IMR-90 (cell line): Measurements from ENCODE around the gene COQ10A. TPM values are rescaled to one million over a fixed set of nuclear protein-coding genes. Genes with fewer than 3 reads are reported as not detected.

Source experiments
- ATAC-seq: fragments of 200-7000 bp; cut with Tn5 transposase; 2 replicates; pipeline ENCODE4 v1.9.1; 2020; ENCODE audit warnings: low read depth, mild to moderate bottlenecking, moderate library complexity
- BruUV-seq: library from RNA; stranded (reverse); fragments of 400-500 nt; replicated peaks from 2 replicates; lab custom pipeline; 2021; lab: Mats Ljungman, UMichigan
- CTCF ChIA-PET: fragments of 300-600 bp; formaldehyde crosslinking; extraction: SDS; loops from one replicate; lab custom pipeline; 2021; ENCODE audit warnings: antibody characterized with exemption; lab: Yijun Ruan, JAX
- POLR2A ChIA-PET: fragments of 300-600 bp; sonication (Branson Sonifier 250); formaldehyde crosslinking; loops from one replicate; lab custom pipeline; 2022; ENCODE audit warnings: antibody characterized with exemption; ENCODE audit not compliant: unreplicated experiment; lab: Charles Lee
- DNase-seq: peaks from one replicate; pipeline ENCODE4 v3.0.0; 2013
- H2AFZ ChIP-seq: replicated peaks from 2 replicates; pipeline ENCODE3; 2013; ENCODE audit warnings: low read length, mild to moderate bottlenecking; ENCODE audit not compliant: poor library complexity
- H2AK5ac ChIP-seq: 2 replicates; pipeline ENCODE4 v1.6.1; 2013; ENCODE audit warnings: low read depth, low read length, inconsistent platforms
- H2AK9ac ChIP-seq: replicated peaks from 2 replicates; pipeline ENCODE3; 2013; ENCODE audit warnings: mild to moderate bottlenecking, low read depth, low read length, moderate library complexity; ENCODE audit not compliant: poor library complexity
- H2BK120ac ChIP-seq: 2 replicates; pipeline ENCODE4 v1.6.1; 2013; ENCODE audit warnings: low read depth, low read length, inconsistent platforms
- H2BK15ac ChIP-seq: 3 replicates; pipeline ENCODE4 v1.6.1; 2013; ENCODE audit warnings: low read depth, low read length, inconsistent platforms
- H2BK20ac ChIP-seq: 2 replicates; pipeline ENCODE4 v1.6.1; 2013; ENCODE audit warnings: low read depth, mild to moderate bottlenecking, inconsistent platforms, low read length, moderate library complexity
- H2BK5ac ChIP-seq: 2 replicates; pipeline ENCODE4 v1.6.1; 2013; ENCODE audit warnings: mild to moderate bottlenecking, low read depth, low read length, inconsistent platforms; ENCODE audit not compliant: poor library complexity, severe bottlenecking
- H3K14ac ChIP-seq: replicated peaks from 2 replicates; pipeline ENCODE4 v1.6.1; 2013; ENCODE audit warnings: low read depth, low read length, inconsistent platforms
- H3K18ac ChIP-seq: 2 replicates; pipeline ENCODE4 v1.6.1; 2013; ENCODE audit warnings: low read depth, low read length, control low read depth
- H3K23ac ChIP-seq: 2 replicates; pipeline ENCODE4 v1.6.1; 2013; ENCODE audit warnings: low read depth, low read length, inconsistent platforms
- H3K27ac ChIP-seq: 2 replicates; pipeline ENCODE4 v1.5.1; 2013; ENCODE audit warnings: mild to moderate bottlenecking, control low read depth, low read length; ENCODE audit not compliant: insufficient read depth
- H3K27me3 ChIP-seq: 2 replicates; pipeline ENCODE4 v1.6.1; 2013; ENCODE audit warnings: low read length; ENCODE audit not compliant: control insufficient read depth, insufficient read depth
- H3K36me3 ChIP-seq: 2 replicates; pipeline ENCODE4 v1.6.1; 2013; ENCODE audit warnings: low read length, mixed read lengths; ENCODE audit not compliant: control insufficient read depth, insufficient read depth
- H3K4ac ChIP-seq: 2 replicates; pipeline ENCODE4 v1.6.1; 2013; ENCODE audit warnings: low read depth, low read length, inconsistent platforms
- H3K4me1 ChIP-seq: 2 replicates; pipeline ENCODE4 v1.6.1; 2013; ENCODE audit warnings: low read length, mixed read lengths; ENCODE audit not compliant: control insufficient read depth, insufficient read depth
- H3K4me2 ChIP-seq: 2 replicates; pipeline ENCODE4 v1.6.1; 2013; ENCODE audit warnings: low read depth, mild to moderate bottlenecking, control low read depth, low read length, moderate library complexity
- H3K4me3 ChIP-seq: 2 replicates; pipeline ENCODE4 v1.5.1; 2013; ENCODE audit warnings: low read depth, mild to moderate bottlenecking, control low read depth, low read length, moderate library complexity; ENCODE audit not compliant: insufficient read depth
- H3K56ac ChIP-seq: 2 replicates; pipeline ENCODE4 v1.6.1; 2013; ENCODE audit warnings: low read length, inconsistent platforms; ENCODE audit not compliant: insufficient read depth; ENCODE audit errors: extremely low read depth
- H3K79me1 ChIP-seq, 2 experiments: 2 replicates each; pipeline ENCODE4 v1.6.1; 2013; ENCODE audit warnings: low read length in 2 of 2, inconsistent platforms in 1 of 2, low read depth in 1 of 2
- H3K9ac ChIP-seq: 2 replicates; pipeline ENCODE4 v1.6.1; 2013; ENCODE audit warnings: low read depth, low read length, control low read depth
- H3K9me1 ChIP-seq: 2 replicates; pipeline ENCODE4 v1.6.1; 2013; ENCODE audit warnings: low read length, inconsistent platforms; ENCODE audit not compliant: insufficient read depth
- H3K9me3 ChIP-seq: 2 replicates; pipeline ENCODE4 v1.6.1; 2013; ENCODE audit warnings: low read length; ENCODE audit not compliant: control insufficient read depth, insufficient read depth
- H4K20me1 ChIP-seq: 2 replicates; pipeline ENCODE4 v1.6.1; 2013; ENCODE audit warnings: low read length, inconsistent platforms; ENCODE audit not compliant: insufficient read depth
- H4K5ac ChIP-seq: 2 replicates; pipeline ENCODE4 v1.6.1; 2013; ENCODE audit warnings: mild to moderate bottlenecking, low read depth, low read length, control low read depth
- H4K8ac ChIP-seq, 2 experiments: 2 replicates each; pipeline ENCODE4 v1.6.1; 2013; ENCODE audit warnings: low read depth in 2 of 2, low read length in 2 of 2, control low read depth in 1 of 2, inconsistent platforms in 1 of 2
- H4K91ac ChIP-seq: 2 replicates; pipeline ENCODE4 v1.6.1; 2013; ENCODE audit warnings: low read depth, low read length, inconsistent platforms; ENCODE audit not compliant: insufficient read depth
- BHLHE40 ChIP-seq: fragments of 150-350 bp; IDR thresholded peaks from 2 replicates; pipeline ENCODE4 v1.6.1; 2016; ENCODE audit warnings: mild to moderate bottlenecking, low read depth, low read length
- CHD1 ChIP-seq: IDR thresholded peaks from 2 replicates; pipeline ENCODE4 v1.6.1; 2012; ENCODE audit warnings: low read depth, low read length, improper control_type of control experiment
- MAFK ChIP-seq: IDR thresholded peaks from 2 replicates; pipeline ENCODE4 v1.6.1; 2012; ENCODE audit warnings: low read depth, low read length, improper control_type of control experiment
- NFE2L2 ChIP-seq: fragments of 150-350 bp; IDR thresholded peaks from 2 replicates; pipeline ENCODE4 v1.6.1; 2016; ENCODE audit warnings: low read depth, mild to moderate bottlenecking, low read length
- POLR2A ChIP-seq: IDR thresholded peaks from 2 replicates; pipeline ENCODE4 v1.6.1; 2012; ENCODE audit warnings: mild to moderate bottlenecking, low read depth, low read length
- RAD21 ChIP-seq: IDR thresholded peaks from 2 replicates; pipeline ENCODE4 v1.6.1; 2012; ENCODE audit warnings: low read length, improper control_type of control experiment
- RCOR1 ChIP-seq: IDR thresholded peaks from 2 replicates; pipeline ENCODE4 v1.6.1; 2012; ENCODE audit warnings: mild to moderate bottlenecking, low read length, improper control_type of control experiment; ENCODE audit not compliant: insufficient replicate concordance
- RFX5 ChIP-seq: IDR thresholded peaks from 2 replicates; pipeline ENCODE4 v1.8.0; 2012; ENCODE audit warnings: low read depth, mild to moderate bottlenecking, low read length, moderate library complexity
- WGBS, 2 experiments: methylation state at CpG; one replicate each; pipeline versions ENCODE4 v1.1.5 to v1.1.7; 2013; ENCODE audit warnings: missing lambda C conversion rate in 2 of 2; ENCODE audit not compliant: insufficient read length in 1 of 2; ENCODE audit errors: extremely low coverage in 2 of 2; 5-methylcytosine and 5-hydroxymethylcytosine counted together
- dilution Hi-C: fragments of 300-500 bp; cut with HindIII; formaldehyde crosslinking; loops from one replicate; pipeline ENCODE4 v1.14.3; 2018; ENCODE audit warnings: low sequenced_read_pairs; ENCODE audit not compliant: unreplicated experiment
- in situ Hi-C: fragments of 300-500 bp; cut with MboI; formaldehyde crosslinking; loops from 3 replicates; pipeline ENCODE4 v1.14.3; 2019; ENCODE audit warnings: low sequenced_read_pairs, inconsistent platforms, mixed read lengths
- intact Hi-C: fragments of 100-400 bp; cut with micrococcal nuclease; formaldehyde crosslinking; loops from 2 replicates; pipeline ENCODE4 v1.10.0; 2022
- polyA plus RNA-seq, 3 experiments: library from polyadenylated mRNA; depleted of rRNA; stranded (reverse); fragments of >200 nt; gene quantifications; 2 replicates each; pipeline ENCODE4 v1.2.3, GENCODE V29; 2012; ENCODE audit warnings: low replicate concordance in 1 of 3
- total RNA-seq: library from RNA; depleted of rRNA; stranded (reverse); fragments of >200 nt; gene quantifications from 2 replicates; pipeline ENCODE4 v1.2.3, GENCODE V29; 2012
- TF ChIP-seq, protein P1 (sequence below): fragments of 150-350 bp; IDR thresholded peaks from 2 replicates; pipeline ENCODE4 v1.6.1; 2016; ENCODE audit warnings: low read depth, mild to moderate bottlenecking, low read length, moderate library complexity, borderline replicate concordance

COQ10A gene
- total and polyA plus RNA-seq, 2 of the 4 experiments (the other 2 are of a cell fraction), result 4.7 to 10.8 TPM

DNA sequence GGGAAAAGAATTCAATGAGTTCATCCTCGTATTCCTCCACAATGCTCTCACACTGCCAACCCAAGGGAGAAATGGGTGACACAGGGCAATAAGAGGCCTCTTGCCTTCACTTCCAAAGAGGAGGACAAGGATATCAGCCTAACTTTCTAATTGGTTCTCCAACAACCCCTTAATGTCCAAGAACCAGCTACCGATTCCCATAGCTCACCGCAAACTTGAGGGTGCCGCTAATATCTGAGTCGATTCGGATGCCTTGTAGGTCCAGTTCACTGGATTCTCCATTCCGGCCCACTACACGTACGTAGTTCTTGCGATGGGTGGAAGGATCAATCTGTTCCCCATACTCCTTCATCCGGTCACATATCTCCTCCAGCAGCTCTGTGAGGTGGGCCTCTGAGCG, 44.3 kb downstream of the COQ10A start:
- peaks cover 4% of the 10 kb centered on the region for H3K4me1 ChIP-seq
- H3K79me1 ChIP-seq, result peaks cover 11 to 26% of the 10 kb centered on the region in 2 experiments
- ChIA-PET POLR2A (interaction anchor here (0.6 kb wide), 1 partner anchor 225 kb away, joined by 5 read pairs; no protein-coding TSS in a partner anchor), CTCF (no interaction called here)
- no peaks in the 10 kb centered on the region for H4K20me1 ChIP-seq
- H3K36me3 ChIP-seq, result peaks cover 30% of the 10 kb centered on the region
- no peak overlapping the region for H3K27ac ChIP-seq
- H2AK5ac ChIP-seq, result no peak overlapping the region
- H4K8ac ChIP-seq, result no peak overlapping the region
- H3K4me3 ChIP-seq, result no peak overlapping the region
- no peak overlapping the region for H3K56ac ChIP-seq
- H3K4ac ChIP-seq, result no peak overlapping the region
- no peak overlapping the region for H3K23ac ChIP-seq
- no peak for ATAC-seq
- TF ChIP-seq MAFK (no peak), RFX5 (no peak), RAD21 (no peak), POLR2A (no peak), CHD1 (no peak), RCOR1 (no peak), NFE2L2 (no peak), BHLHE40 (no peak)
- TF ChIP-seq, protein P1, sequence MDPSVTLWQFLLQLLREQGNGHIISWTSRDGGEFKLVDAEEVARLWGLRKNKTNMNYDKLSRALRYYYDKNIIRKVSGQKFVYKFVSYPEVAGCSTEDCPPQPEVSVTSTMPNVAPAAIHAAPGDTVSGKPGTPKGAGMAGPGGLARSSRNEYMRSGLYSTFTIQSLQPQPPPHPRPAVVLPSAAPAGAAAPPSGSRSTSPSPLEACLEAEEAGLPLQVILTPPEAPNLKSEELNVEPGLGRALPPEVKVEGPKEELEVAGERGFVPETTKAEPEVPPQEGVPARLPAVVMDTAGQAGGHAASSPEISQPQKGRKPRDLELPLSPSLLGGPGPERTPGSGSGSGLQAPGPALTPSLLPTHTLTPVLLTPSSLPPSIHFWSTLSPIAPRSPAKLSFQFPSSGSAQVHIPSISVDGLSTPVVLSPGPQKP, result no peak
- no peak overlapping the region for H2AFZ ChIP-seq
- intact Hi-C loops (no loop called here), in situ Hi-C loops (no loop called here), dilution Hi-C loops (no loop called here)
- no peak overlapping the region for H2BK20ac ChIP-seq
- no peak overlapping the region for H2BK120ac ChIP-seq
- DNase-seq, result no peak
- no peak overlapping the region for H4K5ac ChIP-seq
- no peaks in the 10 kb centered on the region for H3K9me3 ChIP-seq
- H3K18ac ChIP-seq, result no peak overlapping the region
- H2AK9ac ChIP-seq, result no peak overlapping the region
- H2BK5ac ChIP-seq, result no peak overlapping the region
- whole genome bisulfite sequencing, 2 experiments, result 98% methylated on average over 11 of the region's 12 CpGs; no CpG with 5 or more reads in 1 of the 2 experiments
- no peak overlapping the region for H2BK15ac ChIP-seq
- BruUV-seq, result no TSS peak
- no peak overlapping the region for H3K9ac ChIP-seq
- H3K9me1 ChIP-seq, result no peaks in the 10 kb centered on the region
- H3K27me3 ChIP-seq, result no peaks in the 10 kb centered on the region
- no peak overlapping the region for H3K4me2 ChIP-seq
- H4K91ac ChIP-seq, result no peak overlapping the region
- no peak overlapping the region for H3K14ac ChIP-seq
